ENCODE data around the gene CAPN3.

The CAPN3 gene

GRCh38 chr15:42358141-42358540 lies 1.2 kb upstream of the CAPN3 start:
- DNase-seq = no peak

- no peak for DNase-seq
Measured at GRCh38 chr15:42359985-42360384, 684 bp downstream of the CAPN3 start.

GRCh38 chr15:42360535-42361112 lies 1.3 kb downstream of the CAPN3 start:
- no peak for DNase-seq

GRCh38 chr15:42363487-42363886 lies 4.2 kb downstream of the CAPN3 start:
- no peak for DNase-seq

GRCh38 chr15:42363942-42364341 lies 4.6 kb downstream of the CAPN3 start:
- no peak for DNase-seq

- no peak for DNase-seq
Measured at GRCh38 chr15:42364529-42364928, 5.2 kb downstream of the CAPN3 start.

- no peak for DNase-seq
Measured at GRCh38 chr15:42365921-42366550, 6.7 kb downstream of the CAPN3 start.

GRCh38 chr15:42367041-42367440 lies 7.7 kb downstream of the CAPN3 start:
- no peak for DNase-seq

GRCh38 chr15:42368096-42368495 lies 8.8 kb downstream of the CAPN3 start:
- DNase-seq = no peak

GRCh38 chr15:42371096-42371495 lies 11.8 kb downstream of the CAPN3 start:
- DNase-seq = peak; percentile 22

- DNase-seq = no peak
Measured at GRCh38 chr15:42373274-42373673, 14.0 kb downstream of the CAPN3 start.

GRCh38 chr15:42373936-42374335 lies 14.6 kb downstream of the CAPN3 start:
- DNase-seq = no peak

GRCh38 chr15:42374810-42375209 lies 15.5 kb downstream of the CAPN3 start:
- DNase-seq = no peak

- no peak for DNase-seq
Measured at GRCh38 chr15:42375252-42375651, 16.0 kb downstream of the CAPN3 start.

GRCh38 chr15:42375941-42376340 lies 16.6 kb downstream of the CAPN3 start:
- DNase-seq = no peak

GRCh38 chr15:42378011-42378410 lies 18.7 kb downstream of the CAPN3 start:
- DNase-seq = no peak

GRCh38 chr15:42384597-42384996 lies 25.3 kb downstream of the CAPN3 start:
- DNase-seq = no peak

GRCh38 chr15:42385206-42385979 lies 26.1 kb downstream of the CAPN3 start:
- peak; percentile 43 for DNase-seq

GRCh38 chr15:42385980-42386700 lies 26.8 kb downstream of the CAPN3 start:
- DNase-seq = no peak

- no peak for DNase-seq
Measured at GRCh38 chr15:42387603-42388002, 28.3 kb downstream of the CAPN3 start.

GRCh38 chr15:42392309-42393024 lies 33.2 kb downstream of the CAPN3 start:
- DNase-seq = no peak

GRCh38 chr15:42394106-42394505 lies 34.8 kb downstream of the CAPN3 start:
- DNase-seq = no peak

- no peak for DNase-seq
Measured at GRCh38 chr15:42395838-42396237, 36.5 kb downstream of the CAPN3 start.
